Medulla oblongata (tissue), 1 donor: ENCODE results near the gene AMOT.
"Not testable (repeated sequence)": the region's sequence is repeated elsewhere in the genome, so short reads cannot be mapped to it uniquely, and the experiment has no call there.

Experiments
- DNase-seq: peaks from one replicate; pipeline ENCODE4 v3.0.0-alpha.2; 2015; ENCODE audit errors: extremely low spot score

Gene AMOT

DNA sequence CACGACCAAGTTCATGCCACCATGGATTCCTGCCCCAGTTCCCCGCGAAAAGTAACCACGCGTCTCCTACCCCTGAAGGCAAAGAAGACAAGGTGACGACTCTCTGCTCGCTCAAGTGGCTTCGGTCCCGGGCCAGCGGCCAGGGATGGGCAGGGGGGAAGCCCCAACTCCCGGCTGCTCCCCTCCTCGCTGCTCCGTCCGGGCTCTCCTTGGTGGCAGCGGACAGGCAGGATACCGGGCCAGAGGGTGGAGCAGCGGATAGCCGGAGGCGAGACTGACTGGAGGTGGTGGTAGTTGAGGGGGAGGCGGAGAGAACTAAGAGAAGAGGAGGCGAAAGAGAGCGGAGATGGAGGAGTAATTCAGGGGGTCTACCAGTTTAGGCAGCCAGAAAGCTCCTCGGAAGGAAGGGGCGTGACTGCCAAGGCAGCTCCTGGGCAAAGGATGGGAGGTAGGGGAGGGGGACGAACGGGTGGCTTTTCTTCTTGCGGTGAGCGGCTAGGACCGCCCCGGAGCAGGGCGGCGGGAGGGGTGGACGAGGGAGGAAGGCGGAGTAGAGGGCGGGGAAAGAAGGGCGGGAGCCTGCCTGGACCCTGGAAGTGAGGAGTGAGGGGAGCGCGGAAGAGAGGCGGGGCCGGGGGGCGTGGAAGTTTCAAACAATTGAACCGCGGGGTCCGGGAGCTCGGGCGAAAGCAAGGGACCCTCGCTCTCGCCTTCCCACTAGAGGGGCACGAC, at the start of gene AMOT:
Gene AMOT, minus strand, starts transcription at position 450 of the 732 bp plus-strand sequence. CDS start 17,705 bp downstream, outside the sequence.
- peak; percentile 85 for DNase-seq

GRCh38 chrX:112889400-112889799, 48.8 kb upstream of the AMOT start:
- DNase-seq = no peak

- DNase-seq = no peak
Measured at GRCh38 chrX:112888916-112889315, 48.3 kb upstream of the AMOT start.

- no peak for DNase-seq
Measured at GRCh38 chrX:112877771-112878173, 37.1 kb upstream of the AMOT start.

- DNase-seq = peak; percentile 2
Measured at GRCh38 chrX:112874614-112875013, 34.0 kb upstream of the AMOT start.

- no peak for DNase-seq
Measured at GRCh38 chrX:112874175-112874574, 33.5 kb upstream of the AMOT start.

DNA sequence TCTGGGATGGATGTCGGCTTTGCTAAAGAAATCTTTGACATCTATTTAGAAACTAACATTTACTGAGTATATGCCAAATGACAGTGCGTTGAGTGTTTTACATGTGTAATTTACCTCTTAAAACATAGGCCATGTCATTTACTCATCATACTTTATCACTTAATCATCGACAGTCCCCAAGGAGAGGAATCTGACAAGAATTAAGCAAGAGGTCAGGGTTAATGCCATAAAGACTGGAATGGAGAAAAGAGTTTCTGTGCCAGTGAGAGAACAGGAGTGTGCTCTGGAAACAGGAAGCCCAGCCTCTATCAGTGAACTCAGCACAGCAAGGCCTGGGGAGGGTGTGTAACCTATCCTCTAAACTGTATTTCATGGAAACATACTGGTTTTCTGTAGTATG, 28.0 kb upstream of the AMOT start:
- no peak for DNase-seq

DNA sequence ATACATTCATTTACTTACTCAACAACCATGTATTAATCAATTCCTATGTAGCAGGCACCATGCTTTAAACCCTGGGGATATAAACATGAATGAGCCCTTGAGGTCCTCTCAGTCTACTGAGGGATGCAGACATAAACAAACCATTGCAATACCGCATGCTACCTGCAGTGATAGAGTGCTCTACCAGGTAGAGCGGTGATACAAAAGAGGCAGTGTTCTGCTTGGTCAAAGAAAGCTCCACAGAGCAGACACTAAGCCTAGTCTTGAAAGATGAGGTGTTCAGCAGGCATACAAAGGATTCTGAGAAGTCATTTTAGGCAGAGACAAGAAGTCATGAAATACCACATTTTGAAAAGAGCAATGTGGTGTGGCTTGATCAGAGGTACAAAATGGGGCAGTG, 26.9 kb upstream of the AMOT start:
- no peak for DNase-seq

DNA sequence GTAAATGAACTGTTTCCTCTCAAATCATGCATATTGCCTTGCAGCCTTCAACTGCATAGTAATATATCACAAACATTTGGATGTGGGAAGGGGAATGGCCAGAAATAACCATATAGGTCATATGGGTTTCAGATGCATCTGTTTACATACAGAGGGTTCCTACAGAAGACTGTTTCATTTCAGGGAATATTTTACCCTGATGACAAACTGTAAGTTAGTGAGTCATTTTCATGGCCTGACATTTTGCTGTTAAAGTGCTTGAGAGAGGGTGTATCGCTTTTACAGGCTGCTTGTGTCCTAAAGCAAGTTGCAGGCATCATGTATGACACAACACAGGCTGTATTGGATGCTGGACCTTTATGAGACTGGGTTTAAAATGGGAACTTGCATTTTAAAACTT, 25.5 kb upstream of the AMOT start:
- no peak for DNase-seq

- no peak for DNase-seq
Measured at GRCh38 chrX:112865464-112866025, 24.9 kb upstream of the AMOT start.

- DNase-seq = no peak
Measured at GRCh38 chrX:112863850-112864249, 23.2 kb upstream of the AMOT start.

GRCh38 chrX:112857478-112857878, 16.8 kb upstream of the AMOT start:
- DNase-seq = no peak

GRCh38 chrX:112854901-112855300, 14.3 kb upstream of the AMOT start:
- DNase-seq = not testable (repeated sequence)

GRCh38 chrX:112852851-112853250, 12.2 kb upstream of the AMOT start:
- no peak for DNase-seq

DNA sequence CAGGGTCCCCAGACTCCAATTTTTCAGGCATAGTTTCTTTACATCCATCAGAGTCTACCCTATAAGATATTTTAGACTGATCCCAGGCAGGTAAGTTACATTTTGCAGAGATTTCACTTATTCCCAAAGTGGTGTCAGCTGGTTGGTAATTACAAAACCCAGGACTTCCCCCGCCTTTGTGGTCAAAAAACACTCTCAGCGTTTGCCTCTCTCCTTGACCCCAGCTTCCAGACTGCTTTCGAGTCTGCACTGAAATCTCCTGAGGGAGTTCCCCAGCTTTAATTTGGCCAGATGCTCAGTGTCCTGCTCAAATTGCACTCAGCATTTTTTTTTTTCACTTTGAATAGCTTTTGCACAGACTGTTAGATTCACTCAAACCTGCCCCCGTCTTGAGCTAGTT, 11.2 kb upstream of the AMOT start:
- peak; percentile 11 for DNase-seq

GRCh38 chrX:112851161-112851779, 10.6 kb upstream of the AMOT start:
- no peak for DNase-seq

- DNase-seq = no peak
Measured at GRCh38 chrX:112849016-112849415, 8.4 kb upstream of the AMOT start.

DNA sequence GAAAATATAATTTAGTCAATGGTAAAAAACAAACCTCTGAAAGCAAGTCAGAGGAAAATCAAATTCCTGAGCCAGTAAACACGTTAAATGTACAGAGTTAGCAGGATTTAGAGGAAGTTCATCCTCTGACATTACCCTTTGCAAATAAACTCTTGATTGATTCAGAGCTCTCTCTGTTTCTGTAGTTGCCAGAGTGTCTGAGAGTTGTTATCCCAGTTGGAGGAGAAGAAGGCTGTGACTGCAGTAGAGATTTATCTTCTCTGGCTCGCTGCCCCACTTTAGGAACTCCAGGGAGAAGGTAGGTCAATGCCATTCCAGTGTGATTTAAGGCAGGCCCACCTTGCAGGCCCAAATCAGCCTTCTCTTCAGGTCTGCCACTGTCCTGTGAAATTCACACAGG, 6.2 kb upstream of the AMOT start:
- DNase-seq = no peak

DNA sequence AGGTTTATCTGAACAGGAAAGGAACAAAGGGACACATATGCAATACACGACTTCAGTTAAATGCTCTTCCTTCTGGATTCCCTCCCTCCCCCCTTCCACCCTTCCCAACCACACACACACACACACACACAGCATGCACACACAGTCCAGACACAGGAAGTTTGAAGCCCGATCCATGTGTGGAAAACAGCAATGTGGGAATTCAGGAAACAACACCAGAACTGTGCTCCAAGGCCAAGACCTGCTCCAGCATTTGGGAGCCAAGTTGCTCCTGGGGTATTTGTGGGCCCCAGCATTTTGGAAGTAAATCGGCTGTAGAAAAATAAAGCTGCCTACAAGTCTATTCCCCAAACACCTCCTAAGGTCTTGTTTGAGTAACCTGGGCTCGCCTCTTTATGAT, 5.6 kb upstream of the AMOT start:
- DNase-seq = no peak

GRCh38 chrX:112844250-112844649, 3.6 kb upstream of the AMOT start:
- no peak for DNase-seq

DNA sequence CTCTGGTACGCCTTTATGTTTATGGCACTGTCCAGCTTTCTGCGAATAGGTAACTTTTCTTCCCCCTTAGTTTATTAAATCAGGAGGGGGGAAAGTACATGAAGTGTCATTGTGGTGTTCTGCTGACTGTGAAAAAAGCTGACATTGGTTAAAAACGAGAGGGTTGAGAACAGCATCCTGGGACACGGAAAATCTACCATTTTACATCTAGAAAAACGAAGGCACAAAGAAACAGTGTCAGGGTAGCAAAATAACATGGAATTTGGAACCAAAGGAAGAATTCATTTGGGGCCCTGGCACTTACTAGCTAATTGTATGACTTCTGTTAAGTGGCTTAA, 1.2 kb upstream of the AMOT start:
- no peak for DNase-seq

GRCh38 chrX:112841114-112841819, 636 bp upstream of the AMOT start:
- DNase-seq = peak; percentile 94

DNA sequence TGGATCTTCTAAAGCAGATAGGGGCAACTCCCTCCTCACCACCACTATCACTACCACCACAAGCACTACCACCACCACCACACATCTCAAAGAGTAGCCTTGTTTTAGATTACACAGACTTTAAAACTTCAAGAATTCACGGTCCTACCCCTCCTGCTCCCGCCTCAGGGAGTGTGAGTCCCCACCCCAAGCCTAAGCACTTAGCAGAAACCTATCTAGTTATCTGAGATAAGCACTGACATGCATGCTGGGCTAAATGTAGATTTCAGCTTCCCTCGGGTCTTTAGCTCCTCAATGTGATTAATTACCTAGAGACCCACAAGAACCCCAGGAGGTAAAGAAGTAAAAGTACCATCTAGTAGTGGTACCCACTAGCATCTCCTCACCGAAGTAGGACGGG, 775 bp downstream of the AMOT start:
- DNase-seq = no peak
